H9 (cell line): ENCODE data around the gene GGT5. TPM values are rescaled to one million over a fixed set of nuclear protein-coding genes. Genes with fewer than 3 reads are reported as not detected.

Source experiments
- DNase-seq: peaks from one replicate; pipeline ENCODE4 v3.0.0-alpha.2; 2017
- H2AFZ ChIP-seq: one replicate; pipeline ENCODE4 v1.6.1; 2013; ENCODE audit warnings: mild to moderate bottlenecking, low read length, control low read depth, moderate library complexity
- H2AK5ac ChIP-seq: 2 replicates; pipeline ENCODE4 v1.6.1; 2013; ENCODE audit warnings: low read length, control low read depth, mixed read lengths; ENCODE audit not compliant: insufficient read length
- H2BK120ac ChIP-seq: one replicate; pipeline ENCODE4 v1.6.1; 2013; ENCODE audit warnings: low read depth, mild to moderate bottlenecking, low read length, control low read depth, inconsistent platforms; ENCODE audit not compliant: poor library complexity, severe bottlenecking
- H2BK12ac ChIP-seq: 2 replicates; pipeline ENCODE4 v1.6.1; 2013; ENCODE audit warnings: low read length, control low read depth, mixed read lengths, low read depth; ENCODE audit not compliant: insufficient read length
- H2BK15ac ChIP-seq: 2 replicates; pipeline ENCODE4 v1.6.1; 2013; ENCODE audit warnings: low read depth, low read length, control low read depth
- H2BK20ac ChIP-seq: one replicate; pipeline ENCODE4 v1.6.1; 2013; ENCODE audit warnings: low read depth, mild to moderate bottlenecking, low read length, control low read depth, inconsistent platforms; ENCODE audit not compliant: poor library complexity, severe bottlenecking
- H2BK5ac ChIP-seq: 2 replicates; pipeline ENCODE4 v1.6.1; 2013; ENCODE audit warnings: low read length, control low read depth, mixed read lengths; ENCODE audit not compliant: insufficient read length
- H3K14ac ChIP-seq: 2 replicates; pipeline ENCODE4 v1.6.1; 2013; ENCODE audit warnings: low read length, control low read depth; ENCODE audit not compliant: insufficient read depth
- H3K18ac ChIP-seq: 2 replicates; pipeline ENCODE4 v1.6.1; 2013; ENCODE audit warnings: low read depth, mild to moderate bottlenecking, mixed read lengths, low read length, control low read depth; ENCODE audit not compliant: insufficient read length
- H3K23ac ChIP-seq: 2 replicates; pipeline ENCODE4 v1.6.1; 2013; ENCODE audit warnings: low read length, control low read depth, mixed read lengths, low read depth; ENCODE audit not compliant: insufficient read length
- H3K23me2 ChIP-seq: 2 replicates; pipeline ENCODE4 v1.6.1; 2013; ENCODE audit warnings: low read depth, mild to moderate bottlenecking, mixed read lengths, low read length, control low read depth; ENCODE audit not compliant: insufficient read length, poor library complexity, severe bottlenecking
- H3K27ac ChIP-seq: 2 replicates; pipeline ENCODE4 v1.5.1; 2013; ENCODE audit warnings: low read length, control low read depth, mixed read lengths, low read depth; ENCODE audit not compliant: insufficient read length
- H3K27me3 ChIP-seq: 2 replicates; pipeline ENCODE4 v1.6.1; 2013; ENCODE audit warnings: low read length, control low read depth, inconsistent platforms; ENCODE audit not compliant: insufficient read depth
- H3K4ac ChIP-seq: 2 replicates; pipeline ENCODE4 v1.6.1; 2013; ENCODE audit warnings: low read depth, mild to moderate bottlenecking, control low read depth, inconsistent platforms, low read length, moderate library complexity
- H3K4me1 ChIP-seq: 2 replicates; pipeline ENCODE4 v1.6.1; 2013; ENCODE audit warnings: low read length, control low read depth, inconsistent platforms; ENCODE audit not compliant: insufficient read depth
- H3K4me2 ChIP-seq: 2 replicates; pipeline ENCODE4 v1.6.1; 2013; ENCODE audit warnings: low read length, control low read depth, mixed read lengths; ENCODE audit not compliant: insufficient read length, insufficient read depth
- H3K56ac ChIP-seq: 2 replicates; pipeline ENCODE4 v1.6.1; 2013; ENCODE audit warnings: low read depth, mild to moderate bottlenecking, mixed read lengths, low read length, control low read depth; ENCODE audit not compliant: insufficient read length
- H3K79me1 ChIP-seq: 2 replicates; pipeline ENCODE4 v1.6.1; 2013; ENCODE audit warnings: low read depth, mild to moderate bottlenecking, moderate library complexity, low read length, control low read depth, inconsistent platforms; ENCODE audit not compliant: insufficient read depth, poor library complexity, severe bottlenecking
- H3K79me2 ChIP-seq: 2 replicates; pipeline ENCODE4 v1.6.1; 2013; ENCODE audit warnings: low read length, control low read depth, inconsistent platforms; ENCODE audit not compliant: insufficient read depth
- H3K9ac ChIP-seq: 2 replicates; pipeline ENCODE4 v1.6.1; 2013; ENCODE audit warnings: low read length, control low read depth, mixed read lengths; ENCODE audit not compliant: insufficient read length; ENCODE audit errors: extremely low read depth
- H3K9me3 ChIP-seq: one replicate; pipeline ENCODE4 v1.6.1; 2013; ENCODE audit warnings: low read depth, low read length, inconsistent platforms; ENCODE audit not compliant: control insufficient read depth
- H3T11ph ChIP-seq: one replicate; pipeline ENCODE4 v1.6.1; 2013; ENCODE audit warnings: mild to moderate bottlenecking, low read length, control low read depth, inconsistent platforms
- H4K20me1 ChIP-seq: one replicate; pipeline ENCODE4 v1.6.1; 2013; ENCODE audit not compliant: control insufficient read depth, insufficient read length, insufficient read depth
- H4K5ac ChIP-seq: 2 replicates; pipeline ENCODE4 v1.6.1; 2013; ENCODE audit warnings: low read depth, mild to moderate bottlenecking, mixed read lengths, low read length, control low read depth; ENCODE audit not compliant: insufficient read length
- H4K8ac ChIP-seq: replicated peaks from 2 replicates; pipeline ENCODE4 v1.6.1; 2013; ENCODE audit warnings: low read length, control low read depth, mixed read lengths, low read depth; ENCODE audit not compliant: insufficient read length
- H4K91ac ChIP-seq: 2 replicates; pipeline ENCODE4 v1.6.1; 2013; ENCODE audit warnings: low read depth, mild to moderate bottlenecking, moderate library complexity, mixed read lengths, low read length, control low read depth; ENCODE audit not compliant: insufficient read length
- H3K27ac Mint-ChIP-seq, 3 experiments: 2 replicates in 2 of 3; 3 replicates in 1 of 3; pipeline ENCODE4 v1.8.0; 2020 to 2021; ENCODE audit warnings: mixed read lengths in 3 of 3, mild to moderate bottlenecking in 1 of 3, moderate library complexity in 1 of 3
- H3K27me3 Mint-ChIP-seq: 2 replicates; pipeline ENCODE4 v1.8.0; 2021; ENCODE audit warnings: low read depth, mild to moderate bottlenecking, moderate library complexity, mixed read lengths
- H3K36me3 Mint-ChIP-seq, 3 experiments: 2 replicates in 2 of 3; 3 replicates in 1 of 3; pipeline ENCODE4 v1.8.0; 2020 to 2021; ENCODE audit warnings: low read depth in 3 of 3, mixed read lengths in 3 of 3; ENCODE audit not compliant: insufficient read depth in 1 of 3
- H3K4me1 Mint-ChIP-seq, 2 experiments: 2 replicates each; pipeline ENCODE4 v1.8.0; 2020; ENCODE audit warnings: mixed read lengths in 2 of 2
- H3K4me3 Mint-ChIP-seq, 2 experiments: 2 replicates in 1 of 2; 3 replicates in 1 of 2; pipeline ENCODE4 v1.8.0; 2020 to 2021; ENCODE audit warnings: mild to moderate bottlenecking in 2 of 2, mixed read lengths in 2 of 2, moderate library complexity in 1 of 2
- H3K9me3 Mint-ChIP-seq, 2 experiments: 2 replicates in 1 of 2; 3 replicates in 1 of 2; pipeline ENCODE4 v1.8.0; 2020; ENCODE audit warnings: mild to moderate bottlenecking in 2 of 2, mixed read lengths in 2 of 2, moderate library complexity in 1 of 2
- WGBS: extraction: QIAGEN DNeasy Blood & Tissue Kit; methylation state at CpG from one replicate; pipeline ENCODE4 v1.1.7; 2013; ENCODE audit warnings: missing lambda C conversion rate, low lambda C conversion rate, mixed read lengths; ENCODE audit not compliant: insufficient read length; ENCODE audit errors: extremely low coverage; 5-methylcytosine and 5-hydroxymethylcytosine counted together
- total RNA-seq: library from RNA; stranded (reverse); gene quantifications from 2 replicates; pipeline ENCODE4 v1.2.1, GENCODE V29; 2021
- TF ChIP-seq, protein P1 (sequence below): fragments of 200-600 bp; sonication (generic); conservative IDR thresholded peaks from 3 replicates; pipeline ENCODE4 v1.8.0; 2021; ENCODE audit warnings: antibody characterized with exemption, mild to moderate bottlenecking

GGT5 gene
- total RNA-seq, 1 experiment from 2014 or later, result 0.20 TPM

DNA sequence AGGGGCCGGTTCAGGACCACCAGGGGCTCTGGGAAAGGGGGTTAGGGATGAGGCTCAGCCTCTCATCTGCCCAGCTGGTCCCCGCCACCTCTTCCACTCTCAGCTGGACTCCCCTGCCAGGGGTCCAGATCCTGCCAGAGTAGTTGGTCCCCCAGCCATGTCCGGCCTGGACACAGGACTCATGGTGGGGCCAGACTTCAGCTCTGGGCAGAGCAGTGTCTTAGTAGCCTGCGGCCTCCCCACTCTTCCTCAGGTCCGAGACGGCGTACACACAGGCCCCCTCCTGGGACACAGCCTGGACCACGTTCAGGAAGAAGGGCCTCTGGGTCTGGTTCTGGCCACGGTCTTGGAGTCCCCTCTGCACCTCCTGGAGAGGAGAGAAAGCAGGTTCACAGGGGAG, 25.1 kb downstream of the GGT5 start:
- peaks cover 8% of the 10 kb centered on the region for H3K27me3 Mint-ChIP-seq
- H2BK12ac ChIP-seq, result no peak overlapping the region
- no peak overlapping the region for H2BK5ac ChIP-seq
- no peaks in the 10 kb centered on the region for H3K23me2 ChIP-seq
- H3K23ac ChIP-seq, result no peak overlapping the region
- H4K8ac ChIP-seq, result no peak overlapping the region
- H3K36me3 Mint-ChIP-seq, result no peaks in the 10 kb centered on the region
- no peak overlapping the region for H3K14ac ChIP-seq
- no peak overlapping the region for H4K91ac ChIP-seq
- no CpG with 5 or more reads among the region's 9 CpGs for WGBS
- H2AK5ac ChIP-seq, result no peak overlapping the region
- no peak overlapping the region for H4K5ac ChIP-seq
- no peak overlapping the region for H2AFZ ChIP-seq
- no peaks in the 10 kb centered on the region for H4K20me1 ChIP-seq
- no peak overlapping the region for H3K27ac ChIP-seq
- H3K79me1 ChIP-seq, result no peaks in the 10 kb centered on the region
- no peak for DNase-seq
- no peaks in the 10 kb centered on the region for H3K79me2 ChIP-seq
- H2BK120ac ChIP-seq, result no peak overlapping the region
- H3K4me3 Mint-ChIP-seq, result no peak overlapping the region
- peak overlapping the region in 1 of 3 experiments; percentile 62; a peak in 1 of 7 replicates for H3K27ac Mint-ChIP-seq
- no peaks in the 10 kb centered on the region for H3K27me3 ChIP-seq
- no peak overlapping the region for H3T11ph ChIP-seq
- no peak overlapping the region for H2BK15ac ChIP-seq
- H3K4me1 Mint-ChIP-seq, result no peaks in the 10 kb centered on the region
- no peak overlapping the region for H3K18ac ChIP-seq
- no peak overlapping the region for H3K56ac ChIP-seq
- peaks cover 3 to 5% of the 10 kb centered on the region in 2 experiments; a peak in 4 of 5 replicates for H3K9me3 Mint-ChIP-seq
- H3K4me2 ChIP-seq, result no peak overlapping the region
- TF ChIP-seq, protein P1, sequence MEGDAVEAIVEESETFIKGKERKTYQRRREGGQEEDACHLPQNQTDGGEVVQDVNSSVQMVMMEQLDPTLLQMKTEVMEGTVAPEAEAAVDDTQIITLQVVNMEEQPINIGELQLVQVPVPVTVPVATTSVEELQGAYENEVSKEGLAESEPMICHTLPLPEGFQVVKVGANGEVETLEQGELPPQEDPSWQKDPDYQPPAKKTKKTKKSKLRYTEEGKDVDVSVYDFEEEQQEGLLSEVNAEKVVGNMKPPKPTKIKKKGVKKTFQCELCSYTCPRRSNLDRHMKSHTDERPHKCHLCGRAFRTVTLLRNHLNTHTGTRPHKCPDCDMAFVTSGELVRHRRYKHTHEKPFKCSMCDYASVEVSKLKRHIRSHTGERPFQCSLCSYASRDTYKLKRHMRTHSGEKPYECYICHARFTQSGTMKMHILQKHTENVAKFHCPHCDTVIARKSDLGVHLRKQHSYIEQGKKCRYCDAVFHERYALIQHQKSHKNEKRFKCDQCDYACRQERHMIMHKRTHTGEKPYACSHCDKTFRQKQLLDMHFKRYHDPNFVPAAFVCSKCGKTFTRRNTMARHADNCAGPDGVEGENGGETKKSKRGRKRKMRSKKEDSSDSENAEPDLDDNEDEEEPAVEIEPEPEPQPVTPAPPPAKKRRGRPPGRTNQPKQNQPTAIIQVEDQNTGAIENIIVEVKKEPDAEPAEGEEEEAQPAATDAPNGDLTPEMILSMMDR, result no peak
- no peaks in the 10 kb centered on the region for H3K4me1 ChIP-seq
- H3K4ac ChIP-seq, result no peak overlapping the region
- no peak overlapping the region for H2BK20ac ChIP-seq
- H3K9ac ChIP-seq, result no peak overlapping the region
- H3K9me3 ChIP-seq, result no peaks in the 10 kb centered on the region
